Endodermal cell (in vitro differentiated cells): ENCODE results near the gene ZNF880. TPM values are rescaled to one million over a fixed set of nuclear protein-coding genes. Genes with fewer than 3 reads are reported as not detected.

ENCODE experiments used
- DNase-seq: peaks from one replicate; pipeline ENCODE4 v3.0.0-alpha.2; 2017
- H3K27ac ChIP-seq: 2 replicates; pipeline ENCODE4 v1.5.1; 2013; ENCODE audit warnings: mild to moderate bottlenecking, low read depth, low read length, moderate library complexity
- H3K27me3 ChIP-seq: 2 replicates; pipeline ENCODE4 v1.6.1; 2013; ENCODE audit warnings: mild to moderate bottlenecking, low read length, moderate library complexity; ENCODE audit not compliant: insufficient read depth, control insufficient read depth, poor library complexity, severe bottlenecking
- H3K36me3 ChIP-seq: 2 replicates; pipeline ENCODE4 v1.7.0; 2013; ENCODE audit warnings: mild to moderate bottlenecking, low read length, moderate library complexity; ENCODE audit not compliant: control insufficient read depth, insufficient read depth
- H3K4me1 ChIP-seq: one replicate; pipeline ENCODE4 v1.7.0; 2013; ENCODE audit warnings: low read length; ENCODE audit not compliant: control insufficient read depth, insufficient read depth
- H3K4me3 ChIP-seq: 2 replicates; pipeline ENCODE4 v1.5.1; 2013; ENCODE audit warnings: mild to moderate bottlenecking, low read length, moderate library complexity
- H3K9ac ChIP-seq: 2 replicates; pipeline ENCODE4 v1.6.1; 2013; ENCODE audit warnings: mild to moderate bottlenecking, low read length, moderate library complexity; ENCODE audit not compliant: poor library complexity, severe bottlenecking; ENCODE audit errors: extremely low read depth
- H3K9me3 ChIP-seq: 2 replicates; pipeline ENCODE4 v1.6.1; 2013; ENCODE audit warnings: mild to moderate bottlenecking, low read length, moderate library complexity; ENCODE audit not compliant: control insufficient read depth
- H3K27ac Mint-ChIP-seq: 2 replicates; pipeline ENCODE4 v1.8.0; 2020; ENCODE audit warnings: mixed read lengths
- H3K27me3 Mint-ChIP-seq: 2 replicates; pipeline ENCODE4 v1.8.0; 2021; ENCODE audit warnings: mild to moderate bottlenecking, mixed read lengths; ENCODE audit not compliant: insufficient read depth
- H3K36me3 Mint-ChIP-seq: 2 replicates; pipeline ENCODE4 v1.8.0; 2020; ENCODE audit warnings: low read depth, mixed read lengths
- H3K4me1 Mint-ChIP-seq: 2 replicates; pipeline ENCODE4 v1.8.0; 2020; ENCODE audit warnings: mixed read lengths
- H3K4me3 Mint-ChIP-seq: 2 replicates; pipeline ENCODE4 v1.8.0; 2020; ENCODE audit warnings: mild to moderate bottlenecking, moderate library complexity, mixed read lengths
- H3K9me3 Mint-ChIP-seq: 2 replicates; pipeline ENCODE4 v1.8.0; 2020; ENCODE audit warnings: mild to moderate bottlenecking, mixed read lengths
- CTCF ChIP-seq: fragments of 200-600 bp; sonication (generic); conservative IDR thresholded peaks from 2 replicates; pipeline ENCODE4 v1.5.0; 2021; ENCODE audit warnings: antibody characterized with exemption, mild to moderate bottlenecking
- WGBS, 2 experiments: methylation state at CpG; one replicate each; pipeline versions ENCODE4 v1.1.5 to v1.1.7; 2013; ENCODE audit warnings: missing lambda C conversion rate in 2 of 2, mixed read lengths in 1 of 2; ENCODE audit not compliant: insufficient coverage in 1 of 2, insufficient read length in 1 of 2; 5-methylcytosine and 5-hydroxymethylcytosine counted together
- total RNA-seq, 2 donors: library from RNA; stranded (reverse); fragmentation: NEBNext Ultra II Directional in 1 of 2; extraction: Animal tissue kit (Norgen Biotek cat#: 25700) in 1 of 2; gene quantifications; 2 replicates in 1 of 2; 3 replicates in 1 of 2; pipeline ENCODE4 v1.2.1, GENCODE V29; 2021

The ZNF880 gene
- total RNA-seq, 2 donors from 2014 or later: 13.5 to 20.9 TPM

DNA sequence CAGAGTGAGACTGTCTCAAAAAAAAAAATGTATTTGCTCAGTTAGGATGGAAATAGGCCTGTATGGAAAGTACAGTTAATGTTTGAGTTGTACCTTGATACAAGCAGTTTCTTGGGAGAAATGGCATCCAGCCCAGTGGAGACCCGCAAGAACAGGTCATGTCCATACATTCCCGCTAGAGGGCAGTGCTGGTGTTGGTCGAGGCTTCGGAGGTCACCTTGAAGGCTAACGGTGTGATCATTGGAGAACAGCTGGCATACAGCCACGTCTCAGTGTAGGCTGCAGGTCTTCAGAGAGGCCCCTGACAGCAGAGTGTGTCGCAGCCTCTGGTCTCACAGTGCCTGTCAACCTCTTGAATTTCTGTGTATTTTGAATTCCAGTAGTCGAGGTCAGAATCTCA, 26.2 kb upstream of the ZNF880 start:
- Mint-ChIP-seq H3K4me1 (peaks cover 8% of the 10 kb centered on the region), H3K27ac (no peak overlapping the region), H3K27me3 (no peaks in the 10 kb centered on the region), H3K4me3 (no peak overlapping the region), H3K36me3 (peaks cover 40% of the 10 kb centered on the region), H3K9me3 (peaks cover 3% of the 10 kb centered on the region)
- no peak overlapping the region for H3K4me3 ChIP-seq
- H3K36me3 ChIP-seq: peaks cover 22% of the 10 kb centered on the region
- no peak overlapping the region for H3K9ac ChIP-seq
- no peaks in the 10 kb centered on the region for H3K27me3 ChIP-seq
- 43 to 45% methylated on average over 8 of the region's 8 CpGs for WGBS, 2 experiments
- peaks cover 25% of the 10 kb centered on the region for H3K9me3 ChIP-seq
- DNase-seq: peak; percentile 91
- no peaks in the 10 kb centered on the region for H3K4me1 ChIP-seq
- no peak overlapping the region for H3K27ac ChIP-seq
- TF ChIP-seq CTCF: peak; percentile 87

DNA sequence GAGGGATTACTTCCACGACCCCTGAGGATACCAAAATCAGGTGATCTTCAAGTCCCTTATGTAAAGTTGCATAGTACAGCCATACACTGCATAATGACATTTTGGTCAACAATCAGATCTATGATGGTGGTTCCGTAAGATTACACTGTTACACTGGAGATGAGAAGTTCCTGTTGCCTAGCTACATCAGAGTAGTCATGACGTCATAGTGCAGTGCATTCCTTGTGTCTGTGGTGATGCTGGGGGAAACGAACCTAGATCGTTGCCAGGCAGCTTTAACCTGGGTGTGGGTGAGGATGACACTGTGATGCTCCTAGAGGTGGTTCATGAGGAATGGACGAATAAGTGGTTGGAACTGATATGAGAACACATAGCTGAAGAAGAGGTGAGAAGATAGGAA, 24.6 kb upstream of the ZNF880 start:
- H3K27ac Mint-ChIP-seq: no peak overlapping the region
- TF ChIP-seq CTCF: no peak
- no peak overlapping the region for H3K4me3 ChIP-seq
- H3K4me1 ChIP-seq: no peaks in the 10 kb centered on the region
- H3K9me3 ChIP-seq: peaks cover 20% of the 10 kb centered on the region
- peaks cover 3% of the 10 kb centered on the region for H3K9me3 Mint-ChIP-seq
- H3K27ac ChIP-seq: no peak overlapping the region
- H3K36me3 Mint-ChIP-seq: peaks cover 45% of the 10 kb centered on the region
- no peaks in the 10 kb centered on the region for H3K27me3 ChIP-seq
- peaks cover 3% of the 10 kb centered on the region for H3K4me1 Mint-ChIP-seq
- H3K36me3 ChIP-seq: peaks cover 29% of the 10 kb centered on the region
- no peak overlapping the region for H3K9ac ChIP-seq
- H3K4me3 Mint-ChIP-seq: no peak overlapping the region
- WGBS, 2 experiments: 94 to 95% methylated on average over 6 of the region's 6 CpGs
- no peak for DNase-seq
- H3K27me3 Mint-ChIP-seq: no peaks in the 10 kb centered on the region

DNA sequence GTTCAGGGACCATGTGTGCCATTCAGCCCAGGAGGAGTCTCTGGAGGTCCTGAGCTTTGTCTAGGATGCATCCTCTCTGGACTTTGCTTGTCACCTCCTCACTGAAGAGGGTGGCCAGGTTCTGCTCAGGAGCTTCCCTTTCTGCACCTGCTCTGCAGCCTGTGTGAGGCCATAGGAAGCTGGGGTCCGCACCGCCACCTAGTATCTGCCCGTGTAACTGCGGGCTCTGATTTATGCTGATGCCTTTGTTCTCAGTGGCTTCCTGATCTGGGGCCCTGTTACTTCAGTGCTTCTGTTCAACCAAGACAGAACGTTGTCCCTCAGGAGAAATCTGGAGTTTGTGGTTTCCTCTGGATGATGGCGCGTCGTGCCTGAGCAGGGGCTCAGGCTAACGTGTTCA, 18.2 kb upstream of the ZNF880 start:
- peak overlapping the region; percentile 88 for H3K27ac Mint-ChIP-seq

More for the DNA sequence above, 18.2 kb upstream of the ZNF880 start:
- Mint-ChIP-seq H3K4me1 (peaks cover 4% of the 10 kb centered on the region), H3K36me3 (peaks cover 81% of the 10 kb centered on the region), H3K9me3 (peaks cover 9% of the 10 kb centered on the region), H3K27me3 (no peaks in the 10 kb centered on the region), H3K4me3 (no peak overlapping the region)
- no peak overlapping the region for H3K9ac ChIP-seq
- TF ChIP-seq CTCF: peak; percentile 79
- peak; percentile 85 for DNase-seq
- no peak overlapping the region for H3K4me3 ChIP-seq
- H3K27me3 ChIP-seq: no peaks in the 10 kb centered on the region
- WGBS, 2 experiments: 89 to 94% methylated on average over 5 to 9 of the region's 9 CpGs
- peaks cover 9% of the 10 kb centered on the region for H3K9me3 ChIP-seq
- peaks cover 59% of the 10 kb centered on the region for H3K36me3 ChIP-seq
- H3K4me1 ChIP-seq: no peaks in the 10 kb centered on the region
- no peak overlapping the region for H3K27ac ChIP-seq
